NCI-H128 (cell line): ENCODE results near the gene FAM118B.

Experiments used
- DNase-seq: peaks from one replicate; lab custom pipeline; 2025; ENCODE audit not compliant: unreplicated experiment; lab: John Stamatoyannopoulos, UW

Gene FAM118B

DNA sequence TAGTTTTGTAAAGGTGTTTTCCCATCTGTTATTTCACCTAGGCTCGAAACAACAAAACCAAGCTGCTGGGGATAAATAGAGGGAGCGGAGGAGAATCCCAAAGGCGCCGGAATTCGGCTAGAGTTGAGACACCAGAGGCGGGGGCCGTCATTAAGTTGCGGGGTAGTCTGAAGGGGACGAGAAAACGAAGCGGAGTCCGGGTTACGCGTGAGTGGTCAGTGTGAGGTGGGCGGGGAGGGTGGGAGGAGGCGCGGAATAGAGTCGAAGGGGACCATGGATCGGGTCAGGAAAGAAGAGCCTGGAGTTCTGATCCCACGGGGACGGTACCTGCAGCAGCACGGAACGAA lies 56.8 kb downstream of the FAM118B start:
- no peak for DNase-seq

DNA sequence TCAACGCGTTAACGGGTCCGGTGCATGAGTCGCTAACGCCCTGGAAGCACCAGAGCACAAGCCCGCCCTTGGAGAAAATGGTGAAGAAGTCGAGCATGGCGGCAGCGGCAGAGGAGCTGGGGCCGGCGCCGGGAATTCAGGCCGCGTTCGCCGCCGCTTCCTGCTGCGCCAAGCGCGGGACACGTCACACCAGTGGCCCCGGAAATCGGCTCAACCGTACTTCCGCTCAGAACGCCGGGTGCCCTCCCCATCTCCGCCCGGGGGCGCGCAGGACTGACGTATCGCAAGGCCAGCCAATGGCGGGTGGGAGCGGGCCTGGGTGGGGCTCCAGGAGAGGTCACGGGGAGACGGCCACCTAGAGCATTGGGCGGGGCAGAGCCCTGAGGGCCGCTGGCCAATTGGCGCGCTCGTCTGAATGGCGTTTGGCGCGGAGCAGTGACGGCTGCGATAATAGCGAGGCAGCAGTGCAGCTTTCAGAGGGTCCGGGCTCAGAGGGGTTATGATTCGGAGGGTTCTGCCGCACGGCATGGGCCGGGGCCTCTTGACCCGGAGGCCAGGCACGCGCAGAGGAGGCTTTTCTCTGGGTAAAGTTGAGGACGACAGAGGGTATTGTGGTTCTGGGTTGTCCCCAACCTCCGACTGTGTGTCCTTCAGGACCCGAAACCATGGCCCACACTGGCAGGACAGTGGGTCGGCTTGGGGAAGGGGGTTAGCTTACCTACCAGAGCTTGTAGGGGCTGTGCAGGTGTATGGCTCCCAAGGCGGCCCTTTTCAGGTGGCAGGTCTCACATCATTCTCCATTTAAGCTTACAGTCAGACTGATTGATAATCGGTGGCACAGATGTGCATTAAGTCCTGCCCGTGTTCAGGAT lies 57.4 kb downstream of the FAM118B start, which contains the start of the genes FOXRED1 and SRPRA:
Gene FOXRED1, plus strand, starts transcription at position 447 of the 872 bp plus-strand sequence. Its CDS starts 53 bp downstream, at position 500.
Gene SRPRA, minus strand, starts transcription at position 188 of the 872 bp plus-strand sequence. Its CDS starts 91 bp downstream, at position 97.
- DNase-seq: peak; percentile 92

- DNase-seq: no peak
Observed at GRCh38 chr11:126277322-126277721, 65.7 kb downstream of the FAM118B start.

DNA sequence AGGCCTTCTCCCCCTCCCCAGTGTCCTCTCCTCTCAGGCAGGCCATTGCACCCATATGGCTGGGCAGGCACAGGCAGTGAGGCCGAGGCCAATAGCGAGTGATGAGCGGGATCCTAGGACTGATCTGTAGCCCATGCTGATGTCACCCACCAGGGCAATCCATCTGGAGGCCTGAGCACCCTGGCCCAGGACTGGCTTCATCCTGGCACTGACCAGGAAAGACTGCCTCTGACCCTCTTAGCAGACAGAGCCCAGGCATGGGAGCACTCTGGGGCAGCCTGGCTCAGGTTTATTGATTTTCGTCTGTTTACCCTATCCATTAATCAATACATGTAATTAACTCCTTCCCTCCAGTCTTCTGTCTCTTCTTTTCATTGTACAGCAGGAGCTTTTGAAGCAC lies 66.2 kb downstream of the FAM118B start:
- DNase-seq: no peak

GRCh38 chr11:126279191-126279590 lies 67.6 kb downstream of the FAM118B start:
- no peak for DNase-seq

DNA sequence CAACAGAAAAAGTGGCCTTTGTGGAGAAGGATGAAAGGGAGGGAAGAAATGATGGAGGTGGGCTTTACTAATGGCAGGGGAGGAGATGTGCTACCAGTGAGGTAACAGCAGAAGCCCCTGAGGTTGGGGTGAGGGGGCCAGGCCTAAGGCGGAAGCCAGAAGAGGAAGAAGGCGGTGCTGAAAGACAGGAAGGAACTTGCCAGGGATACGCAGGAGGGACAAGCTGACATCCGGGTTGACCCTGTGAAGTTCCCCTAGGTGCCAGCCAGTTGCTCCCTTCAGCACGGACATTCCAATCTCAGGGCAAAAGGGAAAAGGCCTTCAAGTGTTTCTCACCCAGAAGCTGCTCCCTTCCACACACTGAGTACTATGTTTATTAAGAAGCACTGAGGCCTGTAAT lies 69.0 kb downstream of the FAM118B start:
- no peak for DNase-seq

DNA sequence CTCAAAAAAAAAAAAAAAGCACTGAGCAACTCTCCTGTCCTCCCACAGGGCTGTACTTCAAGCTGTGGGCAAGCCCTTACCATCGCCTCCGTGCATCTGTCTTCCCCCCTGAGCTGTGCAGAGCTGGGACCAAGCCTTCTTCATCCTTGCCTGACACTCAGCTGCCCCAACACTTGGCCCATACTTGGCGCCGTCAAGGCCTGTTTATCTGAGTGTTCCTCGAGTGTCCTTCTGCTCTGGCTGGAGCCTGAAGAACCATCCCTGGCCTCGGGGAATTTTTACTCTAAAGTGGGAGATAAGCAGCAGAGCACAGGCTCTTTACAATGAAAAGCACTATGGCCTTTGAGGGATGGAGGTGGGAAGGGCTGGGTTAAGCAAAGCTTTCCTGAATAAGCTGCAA lies 69.7 kb downstream of the FAM118B start:
- no peak for DNase-seq

- DNase-seq: no peak
Observed at GRCh38 chr11:126281666-126282175, 70.1 kb downstream of the FAM118B start.

DNA sequence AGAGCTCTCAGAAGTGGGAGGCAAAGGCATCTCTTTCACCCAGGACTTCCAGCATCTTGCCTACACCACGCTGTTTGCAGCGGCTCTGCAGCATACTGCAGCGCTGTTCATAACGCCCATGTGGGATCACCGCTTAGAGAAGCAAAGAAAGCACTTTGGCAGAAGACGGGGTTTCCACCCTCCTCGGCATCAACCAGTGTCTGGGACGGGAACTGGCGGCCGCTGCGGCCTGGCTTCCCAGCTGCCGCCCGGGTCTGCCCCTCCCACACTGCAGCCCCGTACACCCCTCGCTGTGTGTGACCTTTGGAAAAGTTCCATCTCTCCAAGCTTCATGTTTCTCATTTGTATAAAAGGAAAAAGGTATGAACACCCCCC lies 70.8 kb downstream of the FAM118B start:
- no peak for DNase-seq

- no peak for DNase-seq
Observed at GRCh38 chr11:126282736-126283591, 71.4 kb downstream of the FAM118B start, which contains the start of gene TIRAP. Gene TIRAP, plus strand, starts transcription at chr11:126283093. Its CDS starts 7,802 bp downstream, at chr11:126290895.

- DNase-seq: peak; percentile 60
Observed at GRCh38 chr11:126284829-126285228, 73.2 kb downstream of the FAM118B start.

DNA sequence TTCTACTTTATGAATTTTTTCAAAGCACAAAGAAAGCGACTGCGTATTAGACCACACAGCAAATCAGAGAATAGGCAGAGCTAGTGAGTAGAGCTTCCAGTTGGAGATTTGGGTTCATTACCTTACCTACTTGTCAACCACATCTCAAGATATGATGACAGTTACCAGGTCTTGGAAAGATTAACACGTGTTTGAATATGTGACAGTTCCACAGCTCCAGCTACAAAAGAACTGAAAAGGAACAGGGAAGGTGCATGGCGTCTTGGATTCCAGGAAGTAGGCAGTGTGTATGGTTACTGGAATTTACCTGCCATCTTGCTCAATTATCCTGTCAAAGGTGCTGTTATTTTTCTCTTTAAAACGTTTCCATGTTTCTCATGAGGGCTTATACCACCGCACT lies 76.7 kb downstream of the FAM118B start:
- DNase-seq: no peak

DNA sequence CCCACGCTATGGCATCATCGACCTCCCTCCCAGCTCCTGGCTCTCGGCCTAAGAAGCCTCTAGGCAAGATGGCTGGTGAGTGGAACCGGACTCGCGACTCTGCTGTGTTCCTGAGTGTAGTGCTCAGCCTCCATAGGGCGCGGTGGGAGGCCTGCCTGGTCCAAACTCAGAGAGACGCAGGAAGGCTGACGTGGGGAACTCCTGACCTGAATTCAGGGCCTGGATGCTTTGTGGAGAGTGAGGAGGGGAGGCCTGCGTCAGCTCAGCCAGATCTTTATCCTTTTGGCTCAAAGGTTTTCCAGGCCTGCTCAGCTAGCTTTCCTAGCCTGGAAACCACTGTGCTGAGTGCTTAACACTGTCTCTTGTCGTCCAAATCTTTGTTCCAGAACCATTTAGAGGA lies 79.3 kb downstream of the FAM118B start:
- no peak for DNase-seq

- DNase-seq: no peak
Observed at GRCh38 chr11:126293726-126294125, 82.1 kb downstream of the FAM118B start.

DNA sequence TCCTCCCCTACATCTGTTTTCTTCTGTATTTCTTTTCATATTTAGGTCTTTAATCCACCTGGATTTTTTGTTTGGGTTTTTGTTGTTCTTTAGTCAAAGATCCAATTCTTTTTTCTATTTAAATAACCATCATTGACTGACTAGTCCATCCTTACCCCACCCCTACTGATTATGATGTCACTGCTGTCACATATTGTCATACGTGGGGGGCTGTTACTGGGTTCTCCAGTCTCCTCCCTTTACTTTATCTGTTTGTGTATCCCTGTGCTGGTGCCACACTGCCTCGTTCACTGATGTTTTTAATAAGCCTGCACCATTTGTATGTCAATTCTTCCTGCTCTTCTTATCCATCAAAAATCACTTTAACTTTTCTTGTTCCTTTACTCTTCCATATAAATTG lies 85.4 kb downstream of the FAM118B start:
- DNase-seq: no peak

DNA sequence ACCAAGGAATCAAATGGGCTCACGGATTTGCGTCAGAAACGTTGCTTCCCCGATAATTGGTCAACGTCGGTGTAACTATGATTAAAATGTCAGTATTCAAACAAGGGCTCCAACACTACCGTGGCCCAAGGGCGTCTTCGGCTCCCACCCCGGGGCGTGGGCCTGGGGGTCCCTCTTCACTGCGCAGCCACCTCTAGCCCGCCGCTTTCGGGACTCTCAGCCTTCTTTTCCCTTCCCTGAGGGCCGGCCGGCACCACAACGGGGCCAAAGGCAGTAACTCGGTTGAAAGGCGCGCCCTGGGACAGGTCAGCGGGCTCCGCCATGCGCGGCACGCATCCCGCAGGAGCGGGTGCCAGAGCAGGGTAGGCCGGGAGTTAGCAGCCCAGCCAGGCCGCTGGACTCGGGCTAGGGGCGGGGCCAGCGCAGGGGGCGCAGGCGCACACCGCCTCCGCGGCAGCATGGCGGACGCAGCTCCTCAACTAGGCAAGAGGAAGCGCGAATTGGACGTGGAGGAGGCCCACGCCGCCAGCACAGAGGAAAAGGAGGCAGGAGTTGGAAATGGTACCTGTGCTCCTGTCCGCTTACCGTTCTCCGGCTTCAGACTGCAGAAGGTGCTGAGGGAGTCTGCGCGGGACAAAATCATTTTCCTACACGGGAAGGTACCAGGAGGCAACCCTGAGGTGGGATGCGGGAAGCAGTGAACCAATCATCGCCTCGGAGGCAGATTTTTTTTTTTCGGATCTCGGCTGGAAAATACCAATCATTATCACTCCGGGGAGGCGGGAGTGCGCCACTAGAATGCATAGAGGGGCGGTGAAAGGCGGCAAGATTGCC lies 92.3 kb downstream of the FAM118B start, which contains the start of gene DCPS:
Gene DCPS, plus strand, starts transcription at position 438 of the 834 bp plus-strand sequence. Its CDS starts 21 bp downstream, at position 459.
- DNase-seq: peak; percentile 71

DNA sequence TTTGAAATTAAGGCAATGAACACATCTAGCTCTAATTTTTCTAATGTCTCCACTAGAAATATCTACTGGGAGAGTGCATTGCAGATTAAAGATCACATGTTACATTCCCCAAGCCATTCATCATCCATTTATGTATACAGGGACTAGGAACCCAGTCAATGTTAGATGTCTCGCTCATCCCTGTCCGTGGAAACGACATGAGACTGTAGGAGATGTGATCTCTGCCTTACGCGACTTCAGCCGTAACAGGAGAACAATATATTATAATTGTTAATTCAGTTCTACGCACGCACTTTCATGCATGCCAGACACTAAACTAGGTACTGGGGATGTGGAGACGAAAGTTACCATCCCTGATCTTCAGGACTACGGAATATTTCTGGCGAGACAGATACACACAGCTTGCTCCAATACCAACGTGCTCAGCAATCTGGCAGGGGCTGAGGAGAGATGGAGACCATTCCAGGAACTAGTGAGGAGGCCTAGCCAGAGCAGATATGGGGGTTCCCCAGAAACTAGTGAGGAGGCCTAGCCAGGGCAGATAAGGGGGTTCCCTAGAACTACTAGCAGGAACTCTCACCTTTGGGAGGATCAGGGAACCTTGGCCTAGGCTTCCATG lies 93.0 kb downstream of the FAM118B start:
- DNase-seq: peak; percentile 48

DNA sequence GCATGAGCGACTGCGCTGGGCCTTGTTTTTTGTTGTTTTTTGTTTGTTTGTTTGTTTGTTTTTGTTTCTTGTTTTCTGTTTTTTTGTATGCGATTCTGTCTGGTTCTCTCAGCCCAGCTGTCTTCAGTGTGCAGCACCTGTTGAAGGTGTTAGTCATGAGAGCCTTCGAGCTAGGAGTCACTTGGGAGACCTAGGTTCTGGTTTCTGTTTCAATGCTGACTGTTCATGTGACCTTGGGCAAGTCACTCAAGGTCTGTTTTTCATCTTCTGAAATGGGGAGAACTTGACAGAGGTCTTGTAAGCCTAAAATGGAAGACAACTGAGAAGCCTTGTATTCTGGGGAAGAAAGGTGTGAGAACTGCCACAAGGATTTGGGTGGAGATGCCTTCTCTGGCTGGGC lies 94.1 kb downstream of the FAM118B start:
- no peak for DNase-seq

- DNase-seq: no peak
Observed at GRCh38 chr11:126307706-126308105, 96.1 kb downstream of the FAM118B start.

GRCh38 chr11:126308271-126308671 lies 96.7 kb downstream of the FAM118B start:
- DNase-seq: no peak
